CD14-positive monocyte (primary cell): ENCODE measurements around the gene FBXL16. TPM values are rescaled to one million over a fixed set of nuclear protein-coding genes. Genes with fewer than 3 reads are reported as not detected.

Source experiments
- DNase-seq, 3 donors: peaks; one replicate each; pipeline ENCODE4 v3.0.0-alpha.2; 2011 to 2022
- H2AFZ ChIP-seq: 2 replicates; pipeline ENCODE4 v1.6.0; 2012; ENCODE audit warnings: mild to moderate bottlenecking, low read depth, low read length, inconsistent platforms; ENCODE audit not compliant: insufficient read depth, poor library complexity, severe bottlenecking
- H3K27ac ChIP-seq, 2 donors: 1 replicate in 1 of 2; 2 replicates in 1 of 2; pipeline ENCODE4 v1.5.1; 2012 to 2013; ENCODE audit warnings: low read length in 2 of 2, control low read depth in 1 of 2, inconsistent platforms in 1 of 2, low read depth in 1 of 2, mild to moderate bottlenecking in 1 of 2
- H3K27me3 ChIP-seq, 2 donors: one replicate each; pipeline versions ENCODE4 v1.6.0 to v1.6.1; 2011 to 2013; ENCODE audit warnings: low read length in 2 of 2; ENCODE audit not compliant: control insufficient read depth in 2 of 2, insufficient read depth in 2 of 2
- H3K36me3 ChIP-seq, 2 donors: replicated peaks in 1 of 2; 1 replicate in 1 of 2; 2 replicates in 1 of 2; pipeline versions ENCODE4 v1.5.1 to v1.6.1; 2012 to 2013; ENCODE audit warnings: low read length in 2 of 2, control low read depth in 1 of 2, inconsistent platforms in 1 of 2, mild to moderate bottlenecking in 1 of 2; ENCODE audit not compliant: insufficient read depth in 2 of 2, control insufficient read depth in 1 of 2
- H3K4me1 ChIP-seq, 2 donors: 1 replicate in 1 of 2; 2 replicates in 1 of 2; pipeline versions ENCODE4 v1.5.1 to v1.6.1; 2012 to 2013; ENCODE audit warnings: low read length in 2 of 2, control low read depth in 1 of 2, inconsistent platforms in 1 of 2, mild to moderate bottlenecking in 1 of 2, moderate library complexity in 1 of 2; ENCODE audit not compliant: insufficient read depth in 2 of 2, control insufficient read depth in 1 of 2
- H3K4me2 ChIP-seq: replicated peaks from 2 replicates; pipeline ENCODE3; 2012; ENCODE audit warnings: low read length, moderate library complexity, mild to moderate bottlenecking; ENCODE audit not compliant: poor library complexity, severe bottlenecking; ENCODE audit errors: extremely low read depth
- H3K4me3 ChIP-seq, 3 experiments: fragments of 200-600 bp in 1 of 3; sonication (generic) in 1 of 3; replicated peaks in 1 of 3; 1 replicate in 2 of 3; 2 replicates in 1 of 3; pipeline ENCODE4 v1.5.1; 2011 to 2013; ENCODE audit warnings: low read length in 3 of 3, mild to moderate bottlenecking in 3 of 3, control low read depth in 2 of 3, low read depth in 2 of 3, inconsistent platforms in 1 of 3, moderate library complexity in 1 of 3
- H3K79me2 ChIP-seq: 2 replicates; pipeline ENCODE4 v1.6.0; 2012; ENCODE audit warnings: mild to moderate bottlenecking, control low read depth, inconsistent platforms, low read length, moderate library complexity; ENCODE audit not compliant: insufficient read depth
- H3K9ac ChIP-seq: 2 replicates; pipeline ENCODE4 v1.6.0; 2017; ENCODE audit warnings: low read length, mild to moderate bottlenecking; ENCODE audit not compliant: insufficient read depth, poor library complexity, severe bottlenecking
- H3K9me3 ChIP-seq, 2 donors: replicated peaks in 1 of 2; 1 replicate in 1 of 2; 2 replicates in 1 of 2; pipeline versions ENCODE4 v1.5.1 to v1.6.1; 2012 to 2013; ENCODE audit warnings: low read length in 2 of 2, control low read depth in 1 of 2; ENCODE audit not compliant: control insufficient read depth in 1 of 2, insufficient read depth in 1 of 2
- H4K20me1 ChIP-seq: 2 replicates; pipeline ENCODE4 v1.6.0; 2012; ENCODE audit warnings: mild to moderate bottlenecking, low read length, control low read depth, moderate library complexity; ENCODE audit not compliant: insufficient read depth
- H3K27ac Mint-ChIP-seq, 7 donors: one replicate each; pipeline ENCODE4 v1.8.0; 2020; ENCODE audit warnings: mild to moderate bottlenecking in 7 of 7, mixed read lengths in 7 of 7, moderate library complexity in 6 of 7, inconsistent platforms in 2 of 7
- H3K27me3 Mint-ChIP-seq, 3 donors: one replicate each; pipeline ENCODE4 v1.8.0; 2021 to 2022; ENCODE audit warnings: low read depth in 3 of 3, mild to moderate bottlenecking in 3 of 3, mixed read lengths in 3 of 3, moderate library complexity in 3 of 3, inconsistent platforms in 1 of 3
- H3K36me3 Mint-ChIP-seq, 2 donors: one replicate each; pipeline ENCODE4 v1.8.0; 2020; ENCODE audit warnings: mixed read lengths in 2 of 2, inconsistent platforms in 1 of 2, mild to moderate bottlenecking in 1 of 2
- H3K4me1 Mint-ChIP-seq: one replicate; pipeline ENCODE4 v1.8.0; 2020; ENCODE audit warnings: mild to moderate bottlenecking, mixed read lengths
- H3K4me3 Mint-ChIP-seq, 2 donors: one replicate each; pipeline ENCODE4 v1.8.0; 2020; ENCODE audit warnings: mild to moderate bottlenecking in 2 of 2, mixed read lengths in 2 of 2, moderate library complexity in 1 of 2
- H3K9me3 Mint-ChIP-seq, 7 donors: one replicate each; pipeline ENCODE4 v1.8.0; 2020 to 2022; ENCODE audit warnings: mixed read lengths in 7 of 7, mild to moderate bottlenecking in 6 of 7, moderate library complexity in 6 of 7, inconsistent platforms in 2 of 7
- WGBS: methylation state at CpG from one replicate; pipeline ENCODE4 v1.1.5; 2013; ENCODE audit warnings: missing lambda C conversion rate; ENCODE audit not compliant: insufficient coverage; 5-methylcytosine and 5-hydroxymethylcytosine counted together
- intact Hi-C, 2 donors: fragments of 100-400 bp; cut with micrococcal nuclease; formaldehyde crosslinking; loops; one replicate each; pipeline versions ENCODE4 v1.15.0 to v1.15.1; 2023
- polyA plus RNA-seq, 3 donors: library from polyadenylated mRNA; depleted of rRNA in 1 of 3; unstranded in 2 of 3; stranded (reverse) in 1 of 3; fragments of 300-500 nt in 2 of 3; fragments of >200 nt in 1 of 3; fragmentation: Illumina TruSeq in 2 of 3; gene quantifications; 1 replicate in 2 of 3; 2 replicates in 1 of 3; pipeline ENCODE4 v1.2.3, GENCODE V29; 2012 to 2021
- TF ChIP-seq, protein P1 (sequence below): fragments of 200-600 bp; IDR thresholded peaks from one replicate; pipeline ENCODE4 v1.8.0; 2022; ENCODE audit warnings: antibody characterized with exemption, mild to moderate bottlenecking

The FBXL16 gene
- polyA plus RNA-seq, 3 donors = 0.28 to 1.0 (median 0.49) TPM

DNA sequence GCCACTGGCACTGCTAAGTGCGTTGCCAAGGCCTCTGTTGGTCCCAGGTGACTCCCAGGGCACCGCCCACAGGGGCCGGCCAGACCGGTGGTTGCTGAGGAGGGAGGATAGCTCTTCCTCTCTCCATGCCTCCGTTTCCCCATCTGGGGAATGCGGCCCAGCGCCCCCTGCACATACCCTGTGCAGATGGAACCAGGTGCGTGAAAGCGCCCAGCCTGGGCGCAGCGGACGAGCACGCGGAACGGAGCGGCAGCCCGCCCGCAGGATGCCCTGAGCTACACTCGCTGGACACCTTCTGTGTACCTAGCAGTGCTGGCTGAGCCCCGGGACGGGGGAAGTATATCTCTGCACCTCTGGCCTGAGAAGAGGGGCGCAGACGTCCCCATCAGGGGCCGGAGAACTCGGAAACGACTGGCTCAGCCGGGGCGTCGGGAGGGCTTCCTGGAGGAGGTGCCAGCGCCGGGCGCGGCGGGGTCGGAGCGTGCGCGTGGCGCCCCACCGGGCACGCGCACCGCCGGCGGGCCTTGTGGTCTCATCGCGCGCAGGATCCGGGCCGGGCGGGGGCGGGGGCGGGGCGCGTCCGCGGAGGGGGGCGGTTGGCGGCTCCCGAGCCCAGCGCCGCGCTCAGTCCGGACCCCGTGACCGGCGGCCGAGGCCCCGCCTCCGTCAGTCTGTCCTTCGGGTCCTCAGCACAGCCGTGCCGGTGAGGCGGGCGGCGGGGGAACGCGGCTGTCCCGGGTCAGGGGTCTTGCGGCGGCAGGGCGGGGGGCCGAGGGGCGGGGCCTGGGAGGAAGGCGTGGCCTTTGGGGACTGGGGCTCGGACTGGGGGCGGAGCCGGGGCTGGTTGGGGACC lies 21.1 kb upstream of the FBXL16 start, which contains the start of the genes CCDC78 and HAGHL:
Gene CCDC78, minus strand, starts transcription at position 6 of the 853 bp plus-strand sequence. CDS start 76 bp downstream, outside the sequence.
Gene HAGHL, plus strand, starts transcription at position 669 of the 853 bp plus-strand sequence. CDS start 404 bp downstream, outside the sequence.
- Mint-ChIP-seq H3K27me3 (peaks cover 11 to 46% (median 20%) of the 10 kb centered on the region in 3 donors), H3K27ac (peak within 1 kb of the TSS in 1 of 7 donors; percentile 55), H3K4me1 (peaks cover 9% of the 10 kb centered on the region), H3K9me3 (no peaks in the 10 kb centered on the region), H3K36me3 (peaks cover 5 to 9% of the 10 kb centered on the region in 2 donors), H3K4me3 (peak within 1 kb of the TSS; percentile 79 to 82)
- H3K36me3 ChIP-seq = peaks cover 2 to 16% of the 10 kb centered on the region in 2 donors
- H2AFZ ChIP-seq = peak within 1 kb of the TSS; percentile 70
- peak in 1 of 3 donors; percentile 10 for DNase-seq
- H3K4me2 ChIP-seq = peak within 1 kb of the TSS; percentile 94
- H3K27me3 ChIP-seq = peaks cover 3 to 35% of the 10 kb centered on the region in 2 donors
- intact Hi-C loops = no loop called here
- peaks cover 17% of the 10 kb centered on the region for H4K20me1 ChIP-seq
- H3K9ac ChIP-seq = peak within 1 kb of the TSS; percentile 53
- H3K27ac ChIP-seq = no peak within 1 kb of the TSS
- no peaks in the 10 kb centered on the region for H3K9me3 ChIP-seq
- peaks cover 21 to 33% of the 10 kb centered on the region in 2 donors for H3K4me1 ChIP-seq
- H3K4me3 ChIP-seq = peak within 1 kb of the TSS; percentile 12 to 77 (median 56)
- H3K79me2 ChIP-seq = no peaks in the 10 kb centered on the region
- WGBS = 3% methylated on average over 83 of the region's 88 CpGs
- TF ChIP-seq, protein P1, sequence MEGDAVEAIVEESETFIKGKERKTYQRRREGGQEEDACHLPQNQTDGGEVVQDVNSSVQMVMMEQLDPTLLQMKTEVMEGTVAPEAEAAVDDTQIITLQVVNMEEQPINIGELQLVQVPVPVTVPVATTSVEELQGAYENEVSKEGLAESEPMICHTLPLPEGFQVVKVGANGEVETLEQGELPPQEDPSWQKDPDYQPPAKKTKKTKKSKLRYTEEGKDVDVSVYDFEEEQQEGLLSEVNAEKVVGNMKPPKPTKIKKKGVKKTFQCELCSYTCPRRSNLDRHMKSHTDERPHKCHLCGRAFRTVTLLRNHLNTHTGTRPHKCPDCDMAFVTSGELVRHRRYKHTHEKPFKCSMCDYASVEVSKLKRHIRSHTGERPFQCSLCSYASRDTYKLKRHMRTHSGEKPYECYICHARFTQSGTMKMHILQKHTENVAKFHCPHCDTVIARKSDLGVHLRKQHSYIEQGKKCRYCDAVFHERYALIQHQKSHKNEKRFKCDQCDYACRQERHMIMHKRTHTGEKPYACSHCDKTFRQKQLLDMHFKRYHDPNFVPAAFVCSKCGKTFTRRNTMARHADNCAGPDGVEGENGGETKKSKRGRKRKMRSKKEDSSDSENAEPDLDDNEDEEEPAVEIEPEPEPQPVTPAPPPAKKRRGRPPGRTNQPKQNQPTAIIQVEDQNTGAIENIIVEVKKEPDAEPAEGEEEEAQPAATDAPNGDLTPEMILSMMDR = no peak

DNA sequence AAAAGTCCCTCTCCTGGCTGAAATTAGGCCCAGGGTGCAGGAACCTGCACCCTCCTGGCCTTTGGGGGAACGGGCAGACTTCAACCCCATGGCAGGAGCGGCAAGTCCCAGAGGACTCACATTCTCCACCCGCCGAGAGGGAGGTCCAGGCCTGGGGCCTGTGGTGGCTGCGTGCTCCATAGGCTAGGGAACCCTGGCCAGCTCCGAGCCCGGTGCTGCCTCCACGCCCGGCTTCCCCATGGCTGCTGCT lies 20.5 kb upstream of the FBXL16 start:
- peaks cover 0 to 10% of the 10 kb centered on the region in 2 donors for H3K36me3 ChIP-seq
- H3K27ac ChIP-seq = no peak overlapping the region
- no peak for DNase-seq
- H3K79me2 ChIP-seq = no peaks in the 10 kb centered on the region
- peak overlapping the region; percentile 94 for H3K4me2 ChIP-seq
- peaks cover 3 to 35% of the 10 kb centered on the region in 2 donors for H3K27me3 ChIP-seq
- H3K9me3 Mint-ChIP-seq = no peaks in the 10 kb centered on the region
- no peak overlapping the region for H3K9ac ChIP-seq
- H3K27me3 Mint-ChIP-seq = peaks cover 11 to 46% (median 20%) of the 10 kb centered on the region in 3 donors
- intact Hi-C loops = no loop called here
- H3K27ac Mint-ChIP-seq = no peak overlapping the region
- peaks cover 5 to 7% of the 10 kb centered on the region in 2 donors for H3K36me3 Mint-ChIP-seq
- H2AFZ ChIP-seq = no peak overlapping the region
- H3K4me1 Mint-ChIP-seq = peaks cover 9% of the 10 kb centered on the region
- TF ChIP-seq, protein P1 = no peak
- H4K20me1 ChIP-seq = peaks cover 20% of the 10 kb centered on the region
- H3K4me1 ChIP-seq = peaks cover 24 to 38% of the 10 kb centered on the region in 2 donors
- H3K4me3 ChIP-seq = peak overlapping the region in 1 of 3 experiments; percentile 77
- H3K4me3 Mint-ChIP-seq = peak overlapping the region; percentile 79 to 82
- H3K9me3 ChIP-seq = no peaks in the 10 kb centered on the region
- 43% methylated on average over 9 of the region's 9 CpGs for WGBS
